A673 (cell line): ENCODE data around the gene AGAP2.

Experiments used
- CTCF ChIP-seq: fragments of 300-800, 200-600 bp; sonication (generic); conservative IDR thresholded peaks from 2 replicates; pipeline ENCODE4 v1.5.1; 2017; ENCODE audit warnings: low read depth, mild to moderate bottlenecking, antibody characterized with exemption, low read length, moderate library complexity, mixed read lengths
- EZH2 ChIP-seq: fragments of 200-600 bp; sonication (generic); IDR thresholded peaks from 2 replicates; pipeline ENCODE4 v1.6.1; 2017; ENCODE audit warnings: borderline replicate concordance, low read depth, mild to moderate bottlenecking, mixed read lengths, antibody characterized with exemption, low read length; ENCODE audit not compliant: poor library complexity, severe bottlenecking

- TF ChIP-seq CTCF (peak; percentile 73), EZH2 (no peak)
These were observed 18.1 kb upstream of the AGAP2 start for GRCh38 chr12:57756406-57757341.
